Renal pelvis (tissue), 4 donors: ENCODE results near the gene E2F1. TPM values are rescaled to one million over a fixed set of nuclear protein-coding genes. Genes with fewer than 3 reads are reported as not detected.

Experiments
- DNase-seq: peaks from one replicate; pipeline ENCODE4 v3.0.0-alpha.2; 2013
- polyA plus RNA-seq, 3 donors: library from polyadenylated mRNA; unstranded; fragments of 120-200 nt; gene quantifications; one replicate each; pipeline ENCODE4 v1.2.1, GENCODE V29; 2013; ENCODE audit not compliant: insufficient read length in 3 of 3

E2F1 gene
- polyA plus RNA-seq, 3 donors = 12.1 to 14.6 (median 14.3) TPM

DNA sequence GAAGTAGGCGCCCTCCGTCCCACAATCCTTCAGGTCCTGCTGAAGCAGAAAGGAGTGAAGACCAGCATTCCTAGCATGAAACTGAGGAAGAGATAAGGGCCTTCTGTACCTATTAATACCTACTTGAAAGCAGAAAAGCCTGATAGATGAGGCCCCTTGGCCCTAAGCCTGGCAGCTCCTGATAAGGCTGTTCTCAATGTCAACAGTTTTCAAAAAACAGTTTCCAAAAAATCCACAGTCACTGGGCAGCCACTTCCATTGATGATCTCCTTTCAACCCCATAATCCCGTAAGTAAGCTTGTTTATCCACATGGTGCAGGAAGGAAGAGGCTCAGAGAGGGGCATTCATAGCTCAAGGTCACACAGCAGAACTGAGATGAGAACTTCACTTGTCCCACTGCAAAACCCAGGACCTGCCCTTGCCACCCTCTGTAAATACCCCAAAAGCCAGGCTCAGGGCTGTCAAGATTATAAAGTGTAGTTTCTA lies 2.8 kb upstream of the E2F1 start:
- no peak for DNase-seq

DNA sequence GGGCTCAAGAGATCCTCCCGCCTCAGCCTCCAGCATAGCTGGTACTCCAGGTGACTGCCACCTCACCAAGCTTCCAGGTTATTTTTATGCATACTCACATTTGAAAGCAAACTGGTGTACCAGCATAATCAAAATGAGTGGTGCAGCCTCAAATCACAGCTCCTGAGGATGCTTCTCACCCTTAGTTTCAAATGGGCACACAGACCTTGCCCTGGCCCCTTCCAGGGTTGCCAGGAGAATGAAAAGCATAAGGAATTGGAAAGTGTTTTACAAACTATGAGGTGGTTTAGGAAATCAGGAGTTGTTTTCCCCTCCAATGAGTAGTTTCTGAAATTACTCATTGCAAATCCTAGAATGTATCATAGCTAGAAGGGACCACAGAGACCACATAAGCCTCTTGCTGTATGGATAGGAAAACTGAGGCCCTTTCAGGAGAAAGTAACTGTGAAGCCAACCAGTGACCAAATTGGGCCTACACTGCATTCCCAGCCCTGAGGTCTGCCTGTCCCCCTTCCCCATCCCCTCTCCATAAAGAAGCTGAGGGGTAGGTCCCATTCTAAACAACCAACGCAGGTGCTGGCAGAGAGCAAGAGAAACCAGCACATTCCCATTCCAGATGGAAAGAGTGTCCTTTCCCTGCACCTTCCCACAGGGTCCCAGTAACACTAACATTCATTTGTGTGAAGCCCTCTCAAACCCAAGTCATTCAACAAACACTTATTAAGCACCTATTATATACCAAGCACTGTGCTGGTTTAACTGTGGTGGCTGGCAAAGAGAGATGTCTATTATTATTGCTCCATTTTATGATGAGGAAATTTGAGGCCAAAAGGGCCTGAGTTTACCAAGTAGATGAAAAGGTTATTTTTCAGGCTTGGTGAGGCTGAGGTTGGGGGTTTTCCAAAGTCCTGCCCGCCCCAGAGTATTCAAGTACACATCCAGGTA lies 2.1 kb upstream of the E2F1 start:
- no peak for DNase-seq

DNA sequence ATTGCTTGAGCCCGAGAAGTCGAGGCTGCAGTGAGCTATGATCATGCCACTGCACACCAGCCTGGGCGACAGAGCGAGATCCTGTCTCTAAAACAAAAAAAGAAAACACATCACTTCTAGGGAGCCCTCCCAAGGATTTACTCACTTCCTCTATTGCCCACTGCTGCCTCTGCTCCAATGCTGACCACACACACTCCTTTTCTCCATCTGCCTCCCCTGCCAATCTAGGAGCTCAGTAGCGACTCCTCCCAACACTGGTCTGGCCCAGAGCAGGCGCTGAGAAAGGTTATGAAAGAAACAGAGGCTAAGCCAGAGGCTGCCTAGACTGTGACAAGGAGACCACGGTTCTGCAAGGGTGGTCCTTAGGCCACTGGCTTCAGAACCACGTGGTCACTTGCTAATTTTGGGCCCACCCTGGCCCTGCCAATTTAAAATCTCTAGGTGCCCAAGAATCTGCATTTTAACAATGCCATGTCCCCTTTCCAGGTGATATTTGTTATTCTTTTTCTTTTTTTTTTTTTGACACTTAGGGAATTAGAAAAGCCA lies 1.3 kb upstream of the E2F1 start:
- no peak for DNase-seq

DNA sequence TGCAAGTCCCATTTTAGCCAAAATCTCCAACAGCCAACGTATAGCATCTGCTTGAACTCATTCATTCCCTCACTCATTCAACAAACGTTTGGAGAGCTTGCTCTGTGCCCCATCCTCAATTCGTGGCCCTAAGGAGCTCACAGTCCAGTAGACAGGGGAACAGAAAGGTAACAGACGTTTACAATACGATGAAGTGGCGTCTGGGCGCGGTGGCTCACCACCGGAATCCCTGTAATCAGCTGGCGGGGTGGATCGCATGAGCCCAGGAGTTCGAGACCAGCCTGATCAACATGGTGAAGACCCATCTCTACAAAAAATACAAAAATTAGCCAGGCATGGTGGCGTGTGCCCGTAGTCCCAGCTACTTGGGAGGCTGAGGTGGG lies 790 bp upstream of the E2F1 start:
- DNase-seq = no peak

DNA sequence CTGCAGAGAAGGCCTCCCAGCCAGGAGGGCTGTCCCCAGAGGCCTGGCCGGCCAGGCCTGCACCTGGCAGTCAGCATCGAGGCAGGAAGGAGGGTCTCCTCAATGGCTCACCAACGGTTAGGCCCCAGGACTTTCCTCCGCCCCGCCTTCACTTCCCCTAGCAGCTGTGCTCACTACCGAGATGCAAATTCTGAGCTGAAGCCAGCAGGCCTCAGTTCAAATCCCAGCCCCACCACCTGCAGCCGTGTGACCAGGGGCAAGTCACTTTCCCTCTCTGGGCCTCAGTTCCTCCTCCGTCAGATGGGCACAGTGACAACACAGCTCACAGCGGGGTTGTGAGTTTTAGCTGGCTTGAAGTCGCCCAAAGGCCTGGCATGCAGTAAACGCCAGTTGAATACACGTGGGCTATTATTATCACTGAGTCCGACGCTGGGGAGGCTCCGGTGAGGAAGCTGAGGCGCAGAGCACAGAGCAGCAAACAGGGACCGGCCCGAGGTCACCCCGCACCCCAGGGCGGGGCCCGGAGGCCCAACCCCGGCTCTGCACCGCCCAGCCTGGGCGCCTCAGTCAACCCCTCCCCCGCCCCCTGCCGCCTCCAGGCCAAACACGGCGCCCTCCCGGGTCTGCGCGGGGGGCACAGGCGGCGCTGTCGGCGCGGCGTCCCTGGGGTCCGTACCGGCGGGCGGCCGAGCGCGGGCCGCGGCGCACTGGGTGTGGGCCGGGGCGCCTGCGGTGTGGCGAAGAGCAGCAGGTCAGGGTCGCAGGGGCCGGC lies 671 bp downstream of the E2F1 start:
- DNase-seq = no peak

DNA sequence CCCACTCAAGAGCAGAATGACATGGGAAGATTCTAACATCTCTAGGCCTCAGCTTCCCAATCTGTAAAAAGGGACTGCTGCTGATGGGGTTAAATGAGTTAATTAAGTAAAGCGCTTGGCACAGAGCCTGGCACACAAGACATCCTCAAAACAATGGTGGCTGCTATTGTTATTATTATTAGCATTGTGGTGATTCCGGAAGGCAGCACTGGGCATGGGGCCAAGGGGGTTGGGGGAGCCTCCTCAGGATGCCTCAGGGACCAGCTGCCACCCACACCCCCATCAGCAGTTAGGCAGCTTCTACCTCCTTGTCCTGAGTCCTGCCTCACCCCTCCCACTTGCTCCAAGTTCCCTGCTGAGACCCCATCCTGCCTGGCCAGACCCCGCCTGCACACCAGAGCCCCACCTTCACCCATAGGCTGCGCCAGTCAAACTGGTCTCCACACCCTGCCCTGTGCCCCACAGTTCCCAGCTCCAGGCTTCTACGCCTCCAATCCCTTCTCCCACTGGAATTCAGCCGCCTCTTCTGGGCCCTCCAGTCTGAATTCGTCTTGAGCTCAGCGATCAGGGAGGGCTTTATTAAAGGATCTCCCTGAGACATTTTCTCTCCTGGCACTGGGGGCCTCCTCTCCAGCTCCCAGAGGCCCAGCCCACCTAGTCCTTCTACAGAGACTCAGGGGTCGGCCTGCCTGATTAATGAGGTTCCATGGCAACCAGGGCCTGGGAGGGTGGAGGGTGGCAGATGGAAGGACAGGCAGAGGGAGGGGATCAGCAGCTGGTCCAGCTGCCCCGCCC lies 1.5 kb downstream of the E2F1 start:
- DNase-seq = no peak

DNA sequence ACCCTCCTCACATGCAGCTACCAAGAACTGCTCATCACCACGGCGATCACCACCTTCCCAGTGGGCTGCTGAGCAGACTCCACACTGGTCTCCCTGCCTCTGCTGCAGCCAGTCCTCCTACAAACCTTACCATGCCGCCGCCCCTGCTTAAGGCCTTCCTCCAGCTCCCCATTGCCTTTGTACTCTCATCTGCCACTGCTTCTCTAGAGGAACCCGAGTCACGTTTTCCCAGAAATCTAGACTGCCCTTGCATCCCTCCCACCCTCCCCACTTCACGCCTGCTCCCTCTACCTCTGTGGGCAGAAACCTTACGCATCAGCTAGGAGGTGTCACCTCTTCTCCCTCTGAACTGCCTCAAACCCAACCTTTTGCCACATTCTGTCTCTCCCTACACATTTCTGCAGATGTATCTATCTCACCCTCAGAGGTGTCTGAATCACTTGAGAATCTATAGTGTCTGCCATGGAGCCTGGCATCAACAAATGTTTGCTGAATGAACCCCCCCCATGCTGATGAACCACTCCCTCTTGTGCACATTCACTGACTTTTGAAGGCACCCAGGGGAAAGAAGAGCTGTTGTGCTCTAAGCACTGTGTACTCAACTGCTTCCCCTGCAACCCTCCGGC lies 4.3 kb downstream of the E2F1 start:
- DNase-seq = no peak

DNA sequence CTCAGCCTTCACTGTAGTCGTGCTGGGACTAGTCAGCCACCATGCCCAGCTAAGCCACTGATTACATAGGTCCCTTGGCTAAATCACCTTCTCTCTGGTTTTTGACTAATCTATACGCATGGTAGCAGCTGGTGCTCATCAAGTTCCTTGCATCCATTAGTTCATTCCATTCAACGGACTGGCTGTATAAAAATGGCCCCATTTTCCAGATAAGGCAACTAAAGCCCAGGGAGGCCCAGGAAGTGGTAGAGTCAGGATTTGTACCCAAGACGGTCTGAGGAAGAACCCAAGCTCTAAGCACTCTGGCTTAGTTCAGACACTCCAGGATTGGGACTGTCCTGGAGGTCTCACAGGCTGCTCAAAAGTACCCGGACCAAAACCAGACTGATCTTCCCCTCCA lies 4.9 kb downstream of the E2F1 start:
- DNase-seq = no peak

DNA sequence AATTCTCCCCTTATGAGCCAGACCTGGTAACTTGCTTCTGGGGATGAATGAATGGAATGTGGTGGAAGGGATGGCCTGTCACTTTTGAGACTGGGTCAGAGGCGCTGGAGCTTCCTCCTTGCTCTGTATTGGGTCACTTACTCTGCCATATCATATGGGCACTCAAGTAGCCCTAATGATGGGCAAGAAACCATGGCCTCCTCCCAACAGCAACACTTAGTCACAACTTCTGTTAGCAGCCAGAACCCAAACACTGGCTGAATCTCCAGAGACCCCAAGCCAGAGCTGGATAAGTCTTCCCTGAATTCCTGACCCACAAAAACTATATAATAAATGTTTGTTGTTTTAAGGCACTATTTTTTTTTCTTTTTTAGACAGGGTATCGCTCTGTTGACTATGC lies 5.5 kb downstream of the E2F1 start:
- DNase-seq = no peak

DNA sequence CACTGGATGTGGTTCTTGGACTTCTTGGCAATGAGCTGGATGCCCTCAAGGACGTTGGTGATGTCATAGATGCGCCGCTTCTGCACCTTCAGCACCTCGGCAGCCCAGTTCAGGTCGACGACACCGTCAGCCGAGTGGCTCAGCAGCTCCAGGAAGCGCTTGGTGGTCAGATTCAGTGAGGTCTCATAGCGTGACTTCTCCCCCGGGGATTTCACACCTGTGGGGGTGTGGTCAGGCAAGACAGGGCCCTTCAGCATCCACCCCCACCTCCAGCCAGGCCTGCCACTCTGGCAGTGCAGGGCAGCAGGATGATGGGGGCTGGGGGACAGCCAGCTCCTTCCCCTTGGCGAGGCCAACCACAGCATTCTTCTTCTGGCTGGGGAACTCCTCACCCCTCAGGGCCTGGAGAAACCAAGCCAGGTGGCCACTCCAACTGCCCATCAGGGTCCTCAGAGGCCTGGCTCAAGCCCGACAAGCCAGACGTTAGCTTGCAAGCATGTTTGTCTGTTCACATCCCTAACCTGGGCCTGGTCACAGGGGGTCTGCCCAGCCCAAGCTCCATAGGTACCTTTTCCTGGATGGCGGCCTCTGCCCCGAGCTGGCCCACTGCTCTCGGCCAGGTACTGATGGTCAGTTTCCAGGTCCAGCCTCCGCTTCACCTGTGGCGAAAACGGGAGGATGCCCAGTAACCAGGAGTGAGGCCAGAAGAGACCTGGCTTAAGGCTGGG lies 6.3 kb downstream of the E2F1 start:
- no peak for DNase-seq

DNA sequence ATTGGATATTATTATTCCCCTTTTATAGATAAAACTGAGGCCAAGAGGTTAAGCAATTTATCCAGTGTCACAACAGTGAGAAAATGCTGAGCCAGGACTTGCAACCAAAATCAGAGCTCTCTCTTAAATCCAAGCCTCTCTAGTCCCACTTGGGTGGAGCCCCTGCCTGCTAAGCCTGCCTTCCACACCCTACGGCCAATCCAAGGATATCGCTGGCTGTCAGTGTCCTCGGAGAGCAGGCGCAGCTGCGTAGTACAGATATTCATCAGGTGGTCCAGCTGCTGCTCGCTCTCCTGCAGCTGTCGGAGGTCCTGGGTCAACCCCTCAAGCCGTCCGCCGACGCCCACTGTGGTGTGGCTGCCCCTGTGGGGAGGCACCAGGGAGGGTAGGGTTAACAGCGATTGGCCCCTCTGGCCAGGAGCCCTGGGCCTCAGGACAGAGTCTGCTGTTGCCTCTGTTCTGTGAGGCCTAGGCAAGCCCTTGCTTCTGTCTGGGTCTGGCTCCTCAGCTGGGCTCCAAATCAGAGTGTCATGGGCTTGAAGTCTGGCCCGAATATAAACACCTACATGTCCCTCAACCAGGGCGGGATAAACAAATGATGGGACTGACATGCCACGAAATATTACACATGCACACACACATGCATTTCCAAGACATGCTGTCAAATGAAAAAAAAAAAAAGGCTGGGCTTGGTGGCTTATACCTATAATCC lies 8.0 kb downstream of the E2F1 start:
- no peak for DNase-seq

DNA sequence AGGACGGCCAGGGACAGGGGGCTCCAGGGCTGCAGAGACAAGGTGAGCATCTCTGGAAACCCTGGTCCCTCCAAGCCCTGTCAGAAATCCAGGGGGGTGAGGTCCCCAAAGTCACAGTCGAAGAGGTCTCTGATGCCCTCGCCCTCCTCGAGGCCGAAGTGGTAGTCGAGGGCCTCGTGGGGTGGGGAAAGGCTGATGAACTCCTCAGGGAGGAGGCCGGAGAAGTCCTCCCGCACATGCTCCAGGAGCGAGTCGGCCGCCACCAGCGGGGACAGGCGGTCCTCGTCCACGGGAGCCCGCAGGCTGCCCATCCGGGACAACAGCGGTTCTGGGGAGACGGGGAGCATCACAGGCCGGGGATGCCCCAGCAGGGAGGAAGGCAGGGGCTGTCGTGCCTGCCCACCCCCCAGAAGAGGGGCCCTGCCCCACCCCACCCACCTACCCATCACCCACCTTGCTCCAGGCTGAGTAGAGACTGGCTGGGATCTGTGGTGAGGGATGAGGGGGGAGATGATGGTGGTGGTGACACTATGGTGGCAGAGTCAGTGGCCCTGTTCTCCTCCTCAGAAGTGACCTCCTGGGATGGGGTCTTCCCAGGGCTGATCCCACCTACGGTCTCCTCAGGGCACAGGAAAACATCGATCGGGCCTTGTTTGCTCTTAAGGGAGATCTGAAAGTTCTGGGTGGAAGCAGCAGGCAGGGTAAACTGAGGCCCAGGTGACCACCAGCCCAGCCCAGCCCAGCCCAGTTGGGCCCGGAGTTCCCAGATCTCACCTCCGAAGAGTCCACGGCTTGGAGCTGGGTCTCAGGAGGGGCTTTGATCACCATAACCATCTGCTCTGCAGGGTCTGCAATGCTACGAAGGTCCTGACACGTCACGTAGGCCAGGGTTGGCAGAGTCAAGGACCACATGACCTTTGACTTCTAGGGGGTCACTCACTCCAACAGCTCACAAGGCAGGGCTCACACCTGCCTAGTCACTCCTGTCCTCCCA lies 9.2 kb downstream of the E2F1 start:
- DNase-seq = no peak

DNA sequence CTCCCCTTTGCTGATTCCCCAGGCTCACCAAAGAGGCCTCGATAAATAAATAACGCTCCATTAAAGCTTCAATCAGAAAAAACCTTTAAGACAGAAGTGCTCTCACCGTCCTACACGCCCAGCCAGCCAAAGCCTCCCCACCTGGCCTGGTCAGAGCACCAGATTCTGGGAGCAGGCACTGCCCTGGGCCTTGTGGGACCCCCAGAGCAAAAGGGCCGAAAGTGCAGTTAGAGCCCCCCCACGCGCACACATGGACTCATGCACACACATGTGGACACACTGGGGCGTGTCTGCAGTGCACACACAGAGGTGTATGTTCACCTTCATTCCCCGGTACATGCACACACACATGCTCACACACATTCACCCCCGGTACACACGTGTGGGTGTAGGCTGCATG lies 10.1 kb downstream of the E2F1 start:
- DNase-seq = no peak

DNA sequence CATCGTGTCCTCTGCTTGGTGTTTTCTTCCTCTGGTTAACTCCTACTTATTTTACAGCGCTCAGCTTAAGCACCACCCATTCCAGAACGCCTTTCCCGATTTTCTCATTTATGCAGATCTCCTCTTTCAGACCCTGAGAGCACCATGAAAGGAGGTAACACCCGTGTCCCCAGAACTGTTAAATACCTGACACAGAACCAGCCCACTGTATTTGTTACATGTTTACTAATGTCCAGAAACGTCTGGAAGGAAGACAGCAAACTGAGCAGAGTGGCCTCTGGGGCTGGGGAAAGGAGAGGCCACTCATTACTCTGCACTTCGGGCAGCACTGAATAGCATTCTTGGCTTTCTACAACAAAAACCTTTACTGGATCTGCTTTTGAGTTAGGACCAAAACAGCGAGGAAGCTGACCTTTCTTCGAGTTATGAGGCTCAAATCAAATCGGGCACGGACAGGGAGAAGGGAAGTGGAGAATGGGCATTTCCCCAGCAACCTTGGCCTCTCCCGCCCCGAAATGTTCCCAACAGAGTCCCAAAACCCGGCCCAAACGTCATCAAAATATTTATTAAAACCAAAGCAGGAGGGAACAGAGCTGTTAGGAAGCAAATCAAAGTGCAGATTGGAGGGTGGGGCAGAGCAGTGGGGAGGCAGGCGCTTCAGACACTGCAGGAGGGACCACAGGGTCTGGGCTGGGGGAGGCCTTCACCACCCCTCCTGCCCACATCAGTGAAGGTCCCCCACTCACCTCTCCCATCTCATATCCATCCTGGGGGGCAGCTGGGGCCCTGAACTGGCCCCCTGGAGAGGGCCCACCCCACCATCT lies 10.8 kb downstream of the E2F1 start:
- DNase-seq = no peak

DNA sequence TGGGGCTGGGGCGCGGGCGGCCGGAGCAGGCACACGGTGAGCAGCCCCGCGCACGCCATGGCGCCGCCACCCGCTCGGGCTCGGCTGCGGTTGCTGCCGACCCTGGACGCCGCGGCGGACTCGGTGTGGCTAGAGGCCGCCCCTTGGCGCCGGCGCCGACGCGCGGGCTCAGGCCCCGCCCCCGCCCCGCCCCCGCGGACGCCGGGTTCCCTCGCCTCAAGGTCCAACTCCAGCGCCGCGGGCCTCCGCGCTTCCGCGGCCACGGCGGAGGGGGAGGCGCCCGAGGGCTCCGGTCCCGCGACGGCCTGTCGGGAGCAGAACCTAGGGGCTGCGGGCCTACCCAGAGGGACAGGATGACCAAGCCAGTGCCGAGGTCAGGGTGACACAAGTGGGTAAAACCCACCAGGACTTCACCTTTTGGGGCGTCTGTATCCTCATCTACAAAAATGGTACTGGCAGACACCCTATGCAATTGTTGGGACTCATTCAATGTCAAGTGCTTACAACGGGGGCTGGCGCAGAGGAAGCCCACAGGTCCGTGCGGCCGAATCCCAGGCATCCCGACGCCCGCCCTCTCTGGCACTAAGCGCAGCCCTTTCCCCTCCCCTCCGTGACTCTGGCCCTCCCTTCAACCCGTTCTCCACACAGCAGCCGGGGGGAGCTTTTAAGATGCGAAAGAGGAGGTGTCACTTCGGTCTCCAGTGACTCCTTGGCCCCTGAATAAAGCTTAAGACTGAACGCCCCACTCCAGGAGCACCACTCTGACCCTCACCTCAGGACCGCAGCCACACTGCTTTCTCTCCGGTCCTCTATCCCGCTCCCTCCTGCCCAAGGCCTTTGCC lies 11.7 kb downstream of the E2F1 start, which contains the start of gene NECAB3:
Gene NECAB3 (minus strand): TSS at position 135 of the 842 bp plus-strand sequence. CDS start 76 bp downstream, at position 59.
- DNase-seq = peak; percentile 80
